Putamen (tissue), 1 donor: ENCODE data around the gene LRG1.

Experiments
- DNase-seq: peaks from one replicate; pipeline ENCODE4 v3.0.0-alpha.2; 2016; ENCODE audit warnings: low spot score

The LRG1 gene

GRCh38 chr19:4539693-4540581 lies at the start of gene LRG1:
Gene LRG1, minus strand, starts transcription at chr19:4540036. Its CDS starts 23 bp downstream, at chr19:4540013.
- DNase-seq, result no peak

- no peak for DNase-seq
These were observed 48.5 kb upstream of the LRG1 start for GRCh38 chr19:4588291-4588761.

GRCh38 chr19:4587527-4587926 lies 47.7 kb upstream of the LRG1 start:
- DNase-seq, result no peak

GRCh38 chr19:4586691-4587090 lies 46.9 kb upstream of the LRG1 start:
- no peak for DNase-seq

GRCh38 chr19:4586245-4586644 lies 46.4 kb upstream of the LRG1 start:
- no peak for DNase-seq

- no peak for DNase-seq
These were observed 45.7 kb upstream of the LRG1 start for GRCh38 chr19:4585556-4585955.

- DNase-seq, result no peak
These were observed 45.0 kb upstream of the LRG1 start for GRCh38 chr19:4584670-4585460.

- DNase-seq, result no peak
These were observed 44.3 kb upstream of the LRG1 start for GRCh38 chr19:4583961-4584669.

- DNase-seq, result no peak
These were observed 43.4 kb upstream of the LRG1 start for GRCh38 chr19:4582980-4583842.

GRCh38 chr19:4581666-4582553 lies 42.1 kb upstream of the LRG1 start:
- no peak for DNase-seq

- DNase-seq, result no peak
These were observed 41.3 kb upstream of the LRG1 start for GRCh38 chr19:4580961-4581665.

GRCh38 chr19:4580021-4580901 lies 40.4 kb upstream of the LRG1 start:
- no peak for DNase-seq

GRCh38 chr19:4579389-4579788 lies 39.6 kb upstream of the LRG1 start:
- no peak for DNase-seq

- no peak for DNase-seq
These were observed 38.9 kb upstream of the LRG1 start for GRCh38 chr19:4578552-4579248.

- no peak for DNase-seq
These were observed 37.4 kb upstream of the LRG1 start for GRCh38 chr19:4577020-4577782.

GRCh38 chr19:4576016-4576933 lies 36.4 kb upstream of the LRG1 start:
- no peak for DNase-seq
